HEK293 (cell line): Measurements from ENCODE around the gene KLHDC9.

ENCODE experiments used
- CTCF ChIA-PET: fragments of 350-600 bp; formaldehyde crosslinking; extraction: SDS; loops from one replicate; lab custom pipeline; 2021; ENCODE audit warnings: antibody characterized with exemption; lab: Yijun Ruan, JAX
- POLR2A ChIA-PET: fragments of 300-600 bp; formaldehyde crosslinking; extraction: SDS; loops from one replicate; lab custom pipeline; 2020; ENCODE audit warnings: antibody characterized with exemption, inconsistent platforms; lab: Yijun Ruan, JAX
- H3K27ac ChIP-seq: fragments of 200-500 bp; sonication (Bioruptor generic); 2 replicates; pipeline ENCODE4 v1.5.1; 2014; ENCODE audit warnings: low read depth, low read length, control low read depth, inconsistent platforms; ENCODE audit errors: extremely low read depth
- H3K36me3 ChIP-seq, 2 experiments: fragments of 200-500 bp in 1 of 2; sonication (Bioruptor generic) in 1 of 2; 1 replicate in 1 of 2; 2 replicates in 1 of 2; pipeline ENCODE4 v1.5.1; 2014 to 2017; ENCODE audit warnings: inconsistent platforms in 2 of 2, low read length in 2 of 2; ENCODE audit not compliant: control insufficient read depth in 2 of 2, insufficient read depth in 1 of 2
- H3K4me1 ChIP-seq: fragments of 200-500 bp; sonication (Bioruptor generic); 2 replicates; pipeline ENCODE4 v1.5.1; 2014; ENCODE audit warnings: mild to moderate bottlenecking, low read length, inconsistent platforms; ENCODE audit not compliant: control insufficient read depth, insufficient read depth
- H3K4me3 ChIP-seq: 2 replicates; pipeline ENCODE4 v1.5.1; 2011; ENCODE audit warnings: low read depth, mild to moderate bottlenecking, control low read depth, low read length, moderate library complexity
- H3K9me3 ChIP-seq: fragments of 200-500 bp; sonication (Bioruptor generic); 2 replicates; pipeline ENCODE4 v1.5.1; 2014; ENCODE audit warnings: low read depth, low read length, inconsistent platforms; ENCODE audit not compliant: control insufficient read depth, insufficient read depth
- ATF2 ChIP-seq: fragments of 450-650 bp; formaldehyde crosslinking; IDR thresholded peaks from 2 replicates; pipeline ENCODE4 v1.5.1; 2016; ENCODE audit warnings: missing biosample characterization, missing genetic modification characterization, low read depth
- HOXD13 ChIP-seq: sonication (generic); formaldehyde crosslinking; IDR thresholded peaks from 2 replicates; pipeline ENCODE4 v1.8.0; 2022; ENCODE audit warnings: missing genetic modification reagents, borderline replicate concordance
- SETDB1 ChIP-seq: IDR thresholded peaks from one replicate; pipeline ENCODE4 v1.6.1; 2017; ENCODE audit warnings: mild to moderate bottlenecking, low read length, moderate library complexity, mixed read lengths; ENCODE audit not compliant: insufficient read length
- SP2 ChIP-seq: fragments of 450-650 bp; formaldehyde crosslinking; IDR thresholded peaks from 2 replicates; pipeline ENCODE4 v1.5.1; 2016; ENCODE audit warnings: missing biosample characterization, missing genetic modification characterization
- ZBTB44 ChIP-seq: fragments of 450-650 bp; IDR thresholded peaks from 2 replicates; pipeline ENCODE4 v1.5.1; 2018; ENCODE audit warnings: missing biosample characterization, mild to moderate bottlenecking, missing genetic modification characterization
- ZBTB49 ChIP-seq: fragments of 450-650 bp; formaldehyde crosslinking; IDR thresholded peaks from 2 replicates; pipeline ENCODE4 v1.5.1; 2016; ENCODE audit warnings: missing biosample characterization, missing genetic modification characterization, low read depth
- ZFP3 ChIP-seq: fragments of 450-650 bp; formaldehyde crosslinking; IDR thresholded peaks from 2 replicates; pipeline ENCODE4 v1.5.1; 2016; ENCODE audit warnings: low read depth, missing biosample characterization, missing genetic modification characterization
- ZIC2 ChIP-seq: fragments of 450-650 bp; formaldehyde crosslinking; IDR thresholded peaks from 2 replicates; pipeline ENCODE4 v1.5.1; 2016; ENCODE audit warnings: missing biosample characterization, missing genetic modification characterization
- ZNF10 ChIP-seq: fragments of 450-650 bp; formaldehyde crosslinking; IDR thresholded peaks from 2 replicates; pipeline ENCODE4 v1.5.1; 2017; ENCODE audit warnings: missing biosample characterization, missing genetic modification characterization
- ZNF16 ChIP-seq: fragments of 450-650 bp; formaldehyde crosslinking; IDR thresholded peaks from 2 replicates; pipeline ENCODE4 v1.5.1; 2016; ENCODE audit warnings: low read depth, missing biosample characterization, missing genetic modification characterization
- ZNF175 ChIP-seq: fragments of 450-650 bp; formaldehyde crosslinking; IDR thresholded peaks from 2 replicates; pipeline ENCODE4 v1.5.1; 2016; ENCODE audit warnings: missing biosample characterization, missing genetic modification characterization
- ZNF18 ChIP-seq: fragments of 450-650 bp; formaldehyde crosslinking; IDR thresholded peaks from 2 replicates; pipeline ENCODE4 v1.5.1; 2016; ENCODE audit warnings: missing biosample characterization, missing genetic modification characterization
- ZNF335 ChIP-seq: fragments of 450-650 bp; formaldehyde crosslinking; conservative IDR thresholded peaks from 2 replicates; pipeline ENCODE4 v1.5.1; 2016; ENCODE audit warnings: missing biosample characterization, missing genetic modification characterization
- ZNF404 ChIP-seq: fragments of 450-650 bp; formaldehyde crosslinking; IDR thresholded peaks from 2 replicates; pipeline ENCODE4 v1.5.1; 2017; ENCODE audit warnings: missing biosample characterization, missing genetic modification characterization
- ZNF488 ChIP-seq: fragments of 450-650 bp; formaldehyde crosslinking; IDR thresholded peaks from 2 replicates; pipeline ENCODE4 v1.5.1; 2016; ENCODE audit warnings: missing biosample characterization, missing genetic modification characterization
- ZNF548 ChIP-seq: fragments of 450-650 bp; formaldehyde crosslinking; IDR thresholded peaks from 2 replicates; pipeline ENCODE4 v1.5.1; 2016; ENCODE audit warnings: missing biosample characterization, missing genetic modification characterization
- ZNF596 ChIP-seq: fragments of 450-650 bp; IDR thresholded peaks from 2 replicates; pipeline ENCODE4 v1.5.0; 2018; ENCODE audit warnings: missing biosample characterization, mild to moderate bottlenecking, missing genetic modification characterization, moderate library complexity
- ZNF629 ChIP-seq: fragments of 450-650 bp; formaldehyde crosslinking; IDR thresholded peaks from 2 replicates; pipeline ENCODE4 v1.5.1; 2017; ENCODE audit warnings: missing biosample characterization, missing genetic modification characterization
- ZNF707 ChIP-seq: fragments of 450-650 bp; formaldehyde crosslinking; IDR thresholded peaks from 2 replicates; pipeline ENCODE4 v1.5.1; 2016; ENCODE audit warnings: missing biosample characterization, missing genetic modification characterization
- ZNF747 ChIP-seq: fragments of 450-650 bp; formaldehyde crosslinking; IDR thresholded peaks from 2 replicates; pipeline ENCODE4 v1.5.1; 2016; ENCODE audit warnings: missing biosample characterization, missing genetic modification characterization
- ZNF830 ChIP-seq: fragments of 450-650 bp; IDR thresholded peaks from 2 replicates; pipeline ENCODE4 v1.5.0; 2018; ENCODE audit warnings: missing biosample characterization, missing genetic modification characterization, low read depth, mild to moderate bottlenecking, moderate library complexity
- ZSCAN4 ChIP-seq: fragments of 450-650 bp; formaldehyde crosslinking; IDR thresholded peaks from 2 replicates; pipeline ENCODE4 v1.5.1; 2017; ENCODE audit warnings: missing biosample characterization, missing genetic modification characterization

The KLHDC9 gene

GRCh38 chr1:161111117-161111516 is 13.0 kb downstream of the KLHDC9 start (continued):
- TF ChIP-seq ZBTB44 (tag by site-specific recombination) (no peak), ZNF596 (tag by site-specific recombination) (no peak), ZNF16 (tag by site-specific recombination) (no peak), SP2 (tag by site-specific recombination) (no peak)

GRCh38 chr1:161111527-161111926 is 13.4 kb downstream of the KLHDC9 start:
- CTCF ChIA-PET: interaction anchor here (1.6 kb wide), 1 partner anchor 13 kb away, joined by 5 read pairs; the partner anchor contains the start of gene KLHDC9
- no peak overlapping the region for H3K27ac ChIP-seq
- no peaks in the 10 kb centered on the region for H3K9me3 ChIP-seq
- 0 out of 2 replicates have a peak, but pooled peaks cover 2% of the 10 kb centered on the region for H3K4me1 ChIP-seq
- POLR2A ChIA-PET: no interaction called here
- H3K4me3 ChIP-seq: no peak overlapping the region
- peaks cover 3 to 9% of the 10 kb centered on the region in 2 experiments; a peak in 2 of 3 replicates for H3K36me3 ChIP-seq
- TF ChIP-seq ZNF175 (tag by site-specific recombination) (no peak), ZNF548 (tag by site-specific recombination) (no peak), ZNF629 (tag by site-specific recombination) (no peak), ZIC2 (tag by site-specific recombination) (no peak), ZSCAN4 (tag by site-specific recombination) (no peak), SETDB1 (no peak), ZNF10 (tag by site-specific recombination) (no peak), ZBTB49 (no peak), ZNF335 (tag by site-specific recombination) (no peak), ZNF707 (tag by site-specific recombination) (no peak)

GRCh38 chr1:161113915-161114314 is 15.8 kb downstream of the KLHDC9 start:
- no peaks in the 10 kb centered on the region for H3K9me3 ChIP-seq
- ChIA-PET POLR2A (no interaction called here), CTCF (interaction anchor here (1.2 kb wide), 1 partner anchor 23 kb away, joined by 3 read pairs; no protein-coding TSS in a partner anchor)
- H3K36me3 ChIP-seq: peaks cover 0 to 10% of the 10 kb centered on the region in 2 experiments; a peak in 2 of 3 replicates
- no peak overlapping the region for H3K27ac ChIP-seq
- peaks cover 3% of the 10 kb centered on the region; the same call in 1 of the 2 replicates for H3K4me1 ChIP-seq
- H3K4me3 ChIP-seq: no peak overlapping the region
- TF ChIP-seq ATF2 (tag by site-specific recombination) (no peak), ZNF488 (tag by site-specific recombination) (no peak), ZNF18 (tag by site-specific recombination) (no peak), ZNF16 (tag by site-specific recombination) (no peak), HOXD13 (CRISPR knock-in tag) (no peak), ZNF830 (tag by site-specific recombination) (no peak), ZBTB49 (no peak), ZNF747 (tag by site-specific recombination) (no peak), ZNF404 (tag by site-specific recombination) (no peak), ZFP3 (tag by site-specific recombination) (no peak)
